GM18867 (cell line): ENCODE measurements around the gene GPHN.
A peak's percentile ranks its signal among the peaks of the same experiment; 100 is the strongest.

Source experiments
- ATAC-seq: cut with Tn5 transposase; IDR thresholded peaks from one replicate; pipeline ENCODE4 v1.9.1; 2021; ENCODE audit warnings: mild to moderate bottlenecking, moderate library complexity; ENCODE audit not compliant: unreplicated experiment

The GPHN gene

GRCh38 chr14:66507722-66508546 lies at the start of gene GPHN:
GPHN (plus strand) TSS chr14:66508147.
- ATAC-seq, result peak; percentile 83

GRCh38 chr14:66459603-66460002 lies 48.3 kb upstream of the GPHN start:
- ATAC-seq, result no peak

- no peak for ATAC-seq
These were observed 43.7 kb upstream of the GPHN start for GRCh38 chr14:66464261-66464660.

GRCh38 chr14:66468778-66469367 lies 39.1 kb upstream of the GPHN start:
- no peak for ATAC-seq

GRCh38 chr14:66471584-66471983 lies 36.4 kb upstream of the GPHN start:
- no peak for ATAC-seq

GRCh38 chr14:66472251-66472650 lies 35.7 kb upstream of the GPHN start:
- ATAC-seq, result no peak

GRCh38 chr14:66473223-66473622 lies 34.7 kb upstream of the GPHN start:
- ATAC-seq, result no peak

GRCh38 chr14:66476964-66477363 lies 31.0 kb upstream of the GPHN start:
- no peak for ATAC-seq

- ATAC-seq, result no peak
These were observed 30.4 kb upstream of the GPHN start for GRCh38 chr14:66477567-66477966.

GRCh38 chr14:66482873-66483272 lies 25.1 kb upstream of the GPHN start:
- ATAC-seq, result no peak

GRCh38 chr14:66483322-66483721 lies 24.6 kb upstream of the GPHN start:
- ATAC-seq, result no peak

GRCh38 chr14:66485029-66485428 lies 22.9 kb upstream of the GPHN start:
- ATAC-seq, result no peak

GRCh38 chr14:66485910-66486421 lies 22.0 kb upstream of the GPHN start, which contains the start of gene CCDC196:
CCDC196 (plus strand) TSS chr14:66486371; CDS start chr14:66486503, 132 bp downstream.
- ATAC-seq, result no peak

GRCh38 chr14:66487164-66487563 lies 20.8 kb upstream of the GPHN start:
- no peak for ATAC-seq

GRCh38 chr14:66490143-66491111 lies 17.5 kb upstream of the GPHN start:
- ATAC-seq, result no peak

GRCh38 chr14:66493750-66494149 lies 14.2 kb upstream of the GPHN start:
- no peak for ATAC-seq

GRCh38 chr14:66495218-66496098 lies 12.5 kb upstream of the GPHN start:
- peak; percentile 80 for ATAC-seq

GRCh38 chr14:66496188-66496807 lies 11.6 kb upstream of the GPHN start:
- ATAC-seq, result no peak

- no peak for ATAC-seq
These were observed 11.0 kb upstream of the GPHN start for GRCh38 chr14:66496911-66497310.

GRCh38 chr14:66498311-66498710 lies 9.6 kb upstream of the GPHN start:
- ATAC-seq, result no peak
